GM18526 (cell line): ENCODE results near the gene MTFR1L.
A peak's percentile ranks its signal among the peaks of the same experiment; 100 is the strongest.

Experiments
- POLR2A ChIP-seq: IDR thresholded peaks from 3 replicates; pipeline ENCODE4 v1.6.1; 2011; ENCODE audit not compliant: insufficient read length; ENCODE audit errors: extremely low read depth

Gene MTFR1L

DNA sequence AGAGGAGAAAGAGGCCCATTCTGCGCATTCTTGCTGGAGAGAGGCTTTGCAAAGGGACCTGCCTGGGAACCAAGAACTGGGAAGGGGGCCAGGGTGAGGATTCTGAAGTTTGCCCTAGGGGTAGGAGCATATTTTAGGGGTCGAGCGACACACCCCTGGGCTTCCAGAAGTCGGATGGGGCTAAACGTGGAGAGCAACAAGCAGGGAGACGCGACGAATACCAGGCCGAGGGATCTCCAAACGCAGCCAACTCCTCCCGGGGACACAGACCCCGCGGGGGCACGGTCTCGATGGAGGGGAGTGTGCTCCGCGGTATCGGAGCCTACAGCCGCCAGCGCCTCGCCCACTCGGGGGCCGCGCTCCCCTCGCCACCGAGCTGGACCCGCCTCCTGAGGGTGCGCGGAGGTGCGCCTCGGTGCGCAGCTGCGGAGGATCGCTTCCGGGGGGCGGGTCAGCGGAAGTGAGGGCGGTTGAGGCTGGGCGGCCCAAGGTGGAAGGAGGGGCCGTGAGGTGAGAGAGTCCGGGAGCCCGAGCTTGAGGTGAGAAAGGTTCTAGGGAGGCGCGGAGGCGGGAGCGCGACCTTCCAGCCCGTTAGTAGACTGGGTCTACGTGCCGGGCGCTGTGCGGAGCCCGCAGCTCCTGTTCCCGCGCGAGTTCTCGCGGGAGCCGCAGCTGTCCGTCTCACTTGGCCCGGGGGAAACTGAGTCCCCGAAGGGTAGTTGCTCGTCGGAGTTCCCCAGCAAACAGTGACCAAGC is at the start of gene MTFR1L:
MTFR1L (plus strand) TSS at position 464 of the 756 bp plus-strand sequence. CDS start 3,151 bp downstream, outside the sequence.
- TF ChIP-seq POLR2A, result peak; percentile 77

GRCh38 chr1:25770541-25771220 is 49.1 kb upstream of the MTFR1L start:
- TF ChIP-seq POLR2A, result no peak

GRCh38 chr1:25771221-25772114 is 48.3 kb upstream of the MTFR1L start:
- no peak for TF ChIP-seq POLR2A

- TF ChIP-seq POLR2A, result no peak
Measured at GRCh38 chr1:25772164-25772563, 47.6 kb upstream of the MTFR1L start.

DNA sequence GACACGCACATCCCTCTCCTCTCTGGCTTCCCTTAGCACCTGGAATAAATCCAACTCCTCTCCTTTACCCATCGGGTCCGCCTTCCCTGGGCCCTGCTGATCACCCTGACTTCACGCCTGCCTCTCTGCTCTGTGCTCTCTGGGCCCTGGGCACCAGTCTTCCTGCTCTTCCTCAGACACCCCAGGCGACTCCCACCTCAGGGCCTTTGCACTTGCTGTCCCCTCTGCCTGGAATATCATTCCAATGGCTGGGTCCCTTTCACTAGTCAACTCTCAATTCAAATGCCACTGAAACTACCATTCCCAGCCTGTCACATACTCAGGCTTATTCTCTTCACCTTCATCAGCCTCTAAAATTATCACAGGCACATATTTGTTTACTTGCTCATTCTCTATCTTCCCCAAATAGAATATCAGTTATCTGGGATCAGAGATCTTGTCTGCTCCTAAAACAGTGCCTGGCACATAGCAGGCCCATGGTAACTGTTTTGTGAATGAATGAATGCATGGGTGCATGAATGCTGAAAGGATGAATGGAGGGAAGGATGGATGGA is 47.0 kb upstream of the MTFR1L start:
- no peak for TF ChIP-seq POLR2A

DNA sequence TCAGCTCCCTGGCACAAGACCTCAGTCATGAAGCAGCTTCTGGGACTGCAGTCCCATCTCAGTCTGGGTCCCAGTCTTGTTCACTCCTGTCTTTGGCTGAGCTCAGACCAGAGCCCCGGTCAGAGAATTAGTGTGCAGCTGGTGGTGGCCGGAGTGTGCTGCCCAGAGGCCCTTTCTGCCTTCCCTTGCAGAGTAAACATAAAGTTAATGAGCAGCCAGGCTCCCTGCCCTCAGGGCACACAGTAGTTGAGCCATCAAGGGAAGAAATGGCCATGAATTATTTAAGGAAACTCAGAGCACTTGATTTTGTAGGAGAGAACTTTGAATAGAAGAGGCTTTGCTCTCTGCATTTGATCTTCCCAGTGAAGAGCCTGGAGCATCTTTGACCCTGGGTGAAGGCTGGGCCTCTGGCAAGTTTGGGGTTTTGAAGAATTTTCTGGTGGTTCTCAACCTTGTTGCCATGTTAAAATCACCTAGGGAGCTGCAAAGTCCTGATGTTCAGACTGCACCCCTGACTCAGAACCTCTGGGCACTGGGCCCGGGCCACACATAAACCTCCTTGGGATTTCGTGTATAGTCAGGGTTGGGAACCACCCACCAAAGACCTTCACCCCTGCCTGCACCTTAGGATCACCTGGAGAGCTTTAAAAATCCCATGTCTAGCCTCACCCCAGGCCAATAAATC is 46.2 kb upstream of the MTFR1L start:
- no peak for TF ChIP-seq POLR2A

DNA sequence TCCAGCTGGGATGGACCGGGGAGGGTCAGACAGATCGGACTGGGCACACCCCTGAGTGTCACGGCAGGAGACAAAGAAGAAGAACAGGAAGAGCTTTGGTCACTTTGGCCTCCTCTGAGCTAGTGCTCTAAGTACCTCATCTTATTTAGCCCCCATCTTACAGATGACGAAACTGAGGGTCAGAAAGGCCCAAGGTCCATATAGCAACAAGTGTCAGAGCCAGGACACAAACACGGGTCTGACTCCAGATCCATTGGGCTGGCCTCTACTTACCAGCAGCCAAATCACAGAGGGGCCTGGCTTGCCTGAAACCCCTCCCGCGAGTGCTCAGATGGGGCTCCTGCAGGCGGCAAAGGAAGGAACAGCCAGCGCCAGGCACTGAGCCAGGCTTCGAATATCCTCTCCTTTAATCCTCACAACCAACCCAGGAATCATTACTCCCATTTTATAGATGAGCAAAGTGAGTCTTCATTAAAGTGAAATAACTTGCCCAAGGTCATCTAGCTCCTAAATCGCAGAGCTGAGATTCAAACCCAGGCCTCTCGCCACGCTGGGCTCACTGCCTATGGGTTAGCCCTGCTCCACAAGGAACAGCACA is 45.4 kb upstream of the MTFR1L start:
- TF ChIP-seq POLR2A, result no peak

GRCh38 chr1:25774921-25775771 is 44.6 kb upstream of the MTFR1L start:
- no peak for TF ChIP-seq POLR2A

- TF ChIP-seq POLR2A, result no peak
Measured at GRCh38 chr1:25779388-25779787, 40.4 kb upstream of the MTFR1L start.

- no peak for TF ChIP-seq POLR2A
Measured at GRCh38 chr1:25779894-25780293, 39.9 kb upstream of the MTFR1L start.

DNA sequence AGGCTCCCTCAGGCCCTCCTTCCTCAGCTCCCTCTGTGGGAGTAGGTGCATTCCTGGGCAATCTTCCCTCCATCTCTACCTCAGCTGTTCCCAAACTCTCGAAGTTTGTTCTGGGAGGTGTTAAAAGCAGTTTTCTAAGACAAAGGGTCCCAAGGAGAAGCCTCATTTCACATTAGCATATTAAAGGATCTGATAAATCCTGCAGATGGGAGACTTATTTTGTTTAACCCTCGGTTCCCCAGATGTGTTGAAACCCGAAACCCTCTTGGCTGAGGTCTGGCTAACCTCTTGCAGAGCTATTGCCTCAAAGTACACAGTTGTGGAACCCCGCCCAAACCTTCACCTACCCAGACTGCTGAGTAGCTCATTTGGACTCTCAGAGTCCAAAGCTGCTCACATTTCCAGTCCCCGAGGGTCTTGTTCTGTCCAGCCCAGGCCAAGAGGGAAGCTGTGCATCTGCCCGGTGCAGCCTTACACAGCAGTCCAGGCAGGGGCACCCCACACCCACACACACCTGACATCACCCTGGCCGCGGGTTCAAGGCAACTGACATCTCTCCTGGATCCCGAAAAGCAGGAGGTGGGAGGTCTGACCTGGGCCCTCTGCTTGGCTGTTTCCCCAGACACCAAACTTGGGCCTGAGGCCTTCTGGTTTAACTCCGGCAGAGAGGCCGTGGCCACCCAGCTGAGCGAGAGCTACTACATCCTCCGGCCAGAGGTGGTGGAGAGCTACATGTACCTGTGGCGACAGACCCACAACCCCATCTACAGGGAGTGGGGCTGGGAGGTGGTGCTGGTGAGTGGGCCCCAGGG is 39.2 kb upstream of the MTFR1L start:
- TF ChIP-seq POLR2A, result no peak

DNA sequence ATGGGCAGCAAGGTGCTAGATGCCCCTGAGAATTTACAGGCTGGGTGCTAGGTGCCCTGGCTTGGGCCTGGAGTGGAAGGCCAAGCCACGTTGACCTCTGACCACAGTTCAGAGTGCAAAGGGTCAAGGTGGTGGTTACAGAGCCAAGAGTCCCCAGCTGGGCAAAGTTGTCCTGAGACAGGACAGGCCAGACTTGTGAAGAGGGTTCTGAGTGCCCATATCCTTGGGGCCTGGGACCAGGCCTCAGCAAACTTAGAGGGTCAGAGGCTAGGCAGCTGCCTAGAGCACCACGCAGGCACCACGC is 38.7 kb upstream of the MTFR1L start:
- no peak for TF ChIP-seq POLR2A
